ENCODE results near the gene OPCML.

The OPCML gene

GRCh38 chr11:133012803-133013202, 519.5 kb downstream of the OPCML start:
- DNase-seq: no peak

DNA sequence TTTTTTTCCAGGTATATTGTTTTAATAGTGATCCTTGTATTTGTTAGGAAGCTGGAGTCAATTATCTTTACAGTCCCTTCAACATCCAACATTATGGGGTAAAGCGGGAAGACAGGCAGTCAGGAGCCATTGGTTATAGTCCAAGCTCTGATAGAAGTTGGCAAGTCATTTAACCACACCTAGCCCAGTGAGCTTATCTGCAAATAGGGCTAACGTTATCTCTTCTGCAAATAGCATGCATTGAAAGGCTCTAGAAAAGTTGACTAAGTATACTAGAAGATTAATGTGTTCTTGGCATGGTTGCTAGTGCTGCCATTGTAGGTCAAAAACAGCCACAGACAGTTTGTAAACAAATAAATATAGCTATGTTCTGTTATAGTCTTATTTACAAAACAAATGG, 520.7 kb downstream of the OPCML start:
- DNase-seq: no peak

- no peak for DNase-seq
Observed at GRCh38 chr11:133007027-133007584, 525.2 kb downstream of the OPCML start.

GRCh38 chr11:133004369-133004768, 527.9 kb downstream of the OPCML start:
- DNase-seq: no peak

DNA sequence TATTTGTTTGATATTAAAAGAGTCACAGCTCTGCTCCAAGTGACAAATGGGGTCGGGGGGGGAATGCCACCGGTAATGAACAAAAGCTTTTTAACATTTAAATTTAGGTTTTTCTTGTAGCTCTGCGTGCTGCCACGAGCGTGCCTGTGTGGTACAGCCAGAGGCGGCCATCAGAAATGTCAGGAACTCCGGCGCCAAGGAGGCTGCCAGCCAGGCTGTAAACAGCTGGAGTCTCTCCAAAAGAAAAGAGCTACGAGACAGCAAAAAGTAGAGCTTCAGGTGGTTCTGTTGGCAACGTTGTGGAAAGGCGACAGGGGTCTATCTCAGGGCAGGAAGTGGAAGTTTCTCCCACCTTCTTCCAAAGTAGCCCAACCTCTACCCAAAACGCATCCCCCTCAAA, 532.8 kb downstream of the OPCML start:
- no peak for DNase-seq

GRCh38 chr11:132999031-132999430, 533.3 kb downstream of the OPCML start:
- DNase-seq: no peak

DNA sequence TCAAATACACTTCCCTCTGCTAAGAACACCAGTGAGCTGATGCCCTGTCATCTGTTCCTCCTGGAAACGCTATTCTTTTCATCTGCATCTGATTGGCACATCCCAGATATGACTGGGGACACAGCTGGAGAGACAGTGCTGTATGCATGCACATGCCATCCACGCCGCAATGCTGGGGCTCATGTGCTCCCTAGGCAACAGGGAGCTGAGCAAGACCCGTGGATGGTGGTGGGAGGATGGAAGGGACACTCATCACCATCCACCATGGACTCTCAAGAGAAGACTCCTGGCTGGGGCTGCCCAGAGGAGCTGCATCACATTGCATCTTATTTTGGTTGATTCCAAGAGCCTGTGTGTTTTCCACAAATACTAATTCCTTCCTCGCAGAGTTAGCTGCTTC, 534.9 kb downstream of the OPCML start:
- DNase-seq: no peak

GRCh38 chr11:132994966-132995365, 537.3 kb downstream of the OPCML start:
- no peak for DNase-seq

DNA sequence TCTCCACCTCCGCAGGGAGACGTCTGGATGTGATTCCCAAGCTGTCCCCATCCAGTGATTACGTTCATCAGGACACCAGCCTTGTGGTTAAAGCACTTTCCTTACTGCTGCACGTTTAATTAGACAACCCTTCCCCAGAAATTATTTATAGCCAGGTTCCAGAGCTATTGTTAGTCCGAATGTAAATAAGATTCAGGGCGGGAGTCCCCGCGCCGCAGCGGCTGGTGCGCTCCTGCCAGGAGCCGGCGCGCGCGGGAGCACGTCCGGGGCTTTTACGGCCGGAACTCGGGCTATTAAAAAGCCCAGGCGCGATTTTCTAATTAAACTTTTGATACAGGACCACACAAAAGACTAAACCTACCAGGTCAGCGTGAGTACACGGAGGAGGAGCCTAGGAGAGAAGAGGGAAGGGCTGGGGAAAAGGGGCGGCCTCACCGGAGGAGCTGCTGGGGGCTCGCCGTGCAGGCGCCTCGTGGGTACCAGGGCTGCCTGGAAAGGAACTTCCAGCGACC, 538.3 kb downstream of the OPCML start:
- no peak for DNase-seq

GRCh38 chr11:132992838-132993631, 539.3 kb downstream of the OPCML start:
- DNase-seq: no peak

GRCh38 chr11:132988411-132988810, 543.9 kb downstream of the OPCML start:
- DNase-seq: no peak

DNA sequence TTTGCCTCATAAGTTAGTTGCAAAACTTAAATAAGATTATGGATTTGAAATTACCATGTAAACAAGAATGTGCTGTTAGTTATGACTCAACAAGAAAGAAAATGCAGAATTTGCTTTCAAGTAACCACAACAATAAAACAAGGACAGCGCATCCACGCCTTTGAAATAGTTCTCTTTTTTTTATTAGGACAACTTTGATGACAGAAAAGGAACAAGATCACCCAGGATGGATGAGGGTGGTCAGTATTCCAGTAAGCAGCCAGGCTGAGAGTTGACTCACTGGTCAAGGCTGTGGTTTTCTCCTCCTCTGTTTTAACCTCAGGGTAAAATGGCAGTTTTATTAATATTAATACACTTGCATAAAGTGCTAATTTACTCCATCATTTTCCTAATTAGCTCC, 544.4 kb downstream of the OPCML start:
- DNase-seq: no peak

GRCh38 chr11:132983641-132983978, 548.7 kb downstream of the OPCML start:
- DNase-seq: no peak

GRCh38 chr11:132982772-132983640, 549.3 kb downstream of the OPCML start:
- no peak for DNase-seq

DNA sequence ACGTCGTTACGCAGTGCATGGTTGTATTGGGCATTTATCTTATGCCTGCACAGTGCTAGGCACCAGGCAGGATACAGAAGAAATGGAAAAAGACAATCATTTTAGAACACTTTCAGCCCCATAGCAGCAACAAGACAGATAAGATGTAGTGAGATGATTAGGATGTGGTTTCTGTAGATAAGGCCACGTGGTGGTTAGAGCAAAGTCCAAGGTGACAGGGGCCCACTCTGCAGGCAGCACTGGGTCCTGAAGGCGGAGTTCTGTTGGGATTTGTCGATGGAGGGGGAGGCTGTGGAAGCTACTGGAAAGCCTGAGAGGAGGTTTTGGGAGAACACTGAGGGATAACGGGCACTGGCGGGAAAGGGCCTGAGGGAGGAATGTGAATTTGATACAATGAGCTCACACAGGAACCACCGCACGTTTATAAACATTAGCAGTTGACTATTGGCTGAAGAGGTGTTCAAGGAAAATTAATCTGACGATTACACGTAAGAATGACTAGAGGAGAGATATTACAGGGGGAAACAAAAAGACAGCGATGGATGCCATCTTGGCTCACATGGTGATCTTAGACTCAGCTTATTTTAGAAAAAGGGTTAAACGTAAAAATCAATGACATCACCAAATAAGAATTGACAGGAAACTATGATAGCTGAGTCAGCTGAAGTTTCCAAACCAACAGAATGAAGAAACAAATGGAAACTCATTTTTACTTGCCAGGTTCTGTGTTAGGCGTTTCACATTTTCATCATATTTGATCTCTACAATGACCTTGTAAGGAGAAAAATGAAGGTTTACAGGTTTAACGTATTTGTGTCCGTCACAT, 551.0 kb downstream of the OPCML start:
- DNase-seq: no peak

DNA sequence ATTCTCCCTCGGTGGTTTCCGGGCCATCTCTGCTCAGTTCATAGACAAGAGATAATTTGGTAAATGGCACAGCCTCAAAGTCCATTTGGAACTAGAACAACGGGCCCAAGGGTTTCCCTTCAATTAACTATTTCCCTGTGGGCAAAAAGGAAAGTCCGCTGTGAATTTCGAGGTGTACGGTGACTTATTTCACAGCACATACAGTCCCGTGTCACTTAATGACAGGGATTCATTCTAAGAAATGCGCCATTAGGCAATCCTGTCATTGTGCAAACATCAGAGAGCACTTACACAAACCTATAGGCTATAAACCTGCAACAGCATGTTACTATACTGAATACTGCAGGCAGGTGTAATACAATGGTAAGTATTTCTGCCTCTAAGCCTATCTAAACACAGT, 551.6 kb downstream of the OPCML start:
- DNase-seq: no peak

DNA sequence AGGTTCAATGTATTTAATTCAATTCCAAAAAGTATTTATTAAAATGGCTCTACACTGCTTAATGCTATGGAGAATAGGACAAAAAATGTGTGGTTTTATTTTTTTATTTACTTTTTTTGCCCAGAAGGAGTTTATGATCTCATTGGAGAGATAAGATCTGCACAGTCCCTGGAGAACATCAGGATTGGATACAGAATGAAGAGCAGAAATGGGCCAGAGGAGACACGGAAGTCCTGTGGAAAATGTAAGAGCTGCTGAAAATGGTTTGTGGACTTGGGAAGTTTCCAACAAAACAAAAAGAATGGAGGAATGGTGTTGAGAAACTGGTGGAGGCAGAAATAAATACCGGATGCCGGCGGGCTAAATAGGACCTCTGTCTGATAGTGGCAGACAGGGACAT, 554.6 kb downstream of the OPCML start:
- DNase-seq: no peak

DNA sequence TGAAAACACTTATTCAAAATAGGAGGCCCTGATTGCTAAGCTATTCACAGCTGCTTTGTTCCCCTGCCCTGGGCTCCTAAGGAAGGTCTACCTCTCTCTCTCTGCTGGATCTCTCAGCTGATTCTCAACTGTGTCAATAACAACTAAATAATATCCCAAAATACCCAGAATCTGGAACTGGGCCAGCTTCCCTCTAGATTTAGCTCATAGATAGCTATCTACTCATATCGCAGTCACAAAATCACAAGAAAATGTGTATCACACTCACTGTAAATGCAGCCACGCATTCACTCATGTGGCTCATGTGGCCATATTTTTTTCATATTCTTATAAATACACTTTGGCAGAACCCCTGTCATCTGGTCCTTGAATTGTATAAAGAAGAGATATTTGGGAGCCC, 555.1 kb downstream of the OPCML start:
- no peak for DNase-seq

DNA sequence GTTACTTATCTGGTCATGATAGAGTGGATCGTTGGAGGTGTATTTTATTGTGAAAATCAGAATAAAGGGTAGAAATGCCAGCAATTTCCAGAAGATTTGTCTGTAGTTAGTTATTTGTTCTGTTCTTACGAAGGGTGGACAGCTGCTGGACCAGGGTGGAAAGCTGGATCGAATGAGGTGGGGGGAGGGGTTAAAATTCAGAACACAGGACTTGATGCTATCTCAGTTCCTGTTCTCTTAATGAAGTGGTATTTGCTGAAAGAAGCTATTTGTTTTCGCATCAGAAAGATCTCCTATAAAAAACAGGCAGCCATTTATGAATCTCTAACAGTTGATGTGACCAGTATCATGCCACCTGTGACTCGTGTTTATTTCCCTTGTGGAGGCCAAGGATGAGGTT, 556.2 kb downstream of the OPCML start:
- DNase-seq: no peak

- DNase-seq: no peak
Observed at GRCh38 chr11:132973686-132974085, 558.6 kb downstream of the OPCML start.

- DNase-seq: no peak
Observed at GRCh38 chr11:132972565-132972964, 559.7 kb downstream of the OPCML start.

GRCh38 chr11:132971351-132971750, 561.0 kb downstream of the OPCML start:
- no peak for DNase-seq

DNA sequence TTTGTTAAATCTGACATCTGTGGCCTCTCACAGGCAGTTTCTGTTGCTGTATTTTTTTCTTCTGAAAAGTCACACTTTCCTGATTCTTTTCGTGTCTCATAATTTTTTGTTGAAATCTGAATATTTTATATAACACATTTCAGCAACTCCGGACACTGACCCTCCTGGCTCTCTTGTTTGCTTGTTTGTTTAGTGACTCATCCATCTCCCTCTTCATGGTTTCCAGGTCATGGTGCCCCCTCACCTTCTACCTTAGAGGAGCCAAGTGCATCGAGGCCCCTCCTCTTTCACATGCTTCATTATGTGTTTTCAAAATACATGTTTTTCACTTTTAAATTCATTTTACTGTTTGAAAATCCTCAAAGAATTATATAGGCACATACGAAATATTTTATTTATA, 562.4 kb downstream of the OPCML start:
- DNase-seq: no peak
